T-helper 2 cell treated with Interferon-gamma antibody and Interleukin-4, amounts not matched to agents 100 ng/mL and 5 ng/mL, for 36 hours (primary cell): ENCODE measurements around the gene RPS4Y1. TPM values are rescaled to one million over a fixed set of nuclear protein-coding genes. Genes with fewer than 3 reads are reported as not detected.

Experiments
- intact Hi-C: fragments of 100-400 bp; cut with micrococcal nuclease; formaldehyde crosslinking; loops from one replicate; pipeline ENCODE4 v1.15.1; 2023
- total RNA-seq: library from RNA; stranded (reverse); gene quantifications from 2 replicates; pipeline ENCODE4 v1.2.3, GENCODE V29; 2022

The RPS4Y1 gene
- total RNA-seq, 1 donor from 2014 or later, result 329 TPM

DNA sequence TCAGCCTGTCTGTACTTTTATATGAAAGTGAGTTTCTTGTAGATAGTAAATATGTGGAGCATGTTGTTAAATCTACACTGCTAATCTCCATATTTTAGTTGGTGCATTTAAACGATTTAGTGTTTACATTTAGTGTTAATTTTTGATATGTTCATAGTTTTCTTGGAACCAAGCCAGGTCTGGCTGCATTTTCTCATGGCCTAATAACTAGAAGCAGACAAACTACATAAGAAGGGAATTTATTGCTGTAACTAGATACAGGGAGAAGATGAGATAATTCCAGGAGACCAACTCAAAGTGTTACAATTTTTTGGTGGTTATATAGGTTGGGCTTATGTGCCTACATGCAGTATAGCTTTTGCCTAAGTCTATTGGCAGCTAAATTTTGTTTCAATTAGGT lies 32.8 kb downstream of the RPS4Y1 start:
- intact Hi-C loops, result no loop called here

GRCh38 chrY:2883561-2883960 lies 42.2 kb downstream of the RPS4Y1 start:
- intact Hi-C loops, result no loop called here

DNA sequence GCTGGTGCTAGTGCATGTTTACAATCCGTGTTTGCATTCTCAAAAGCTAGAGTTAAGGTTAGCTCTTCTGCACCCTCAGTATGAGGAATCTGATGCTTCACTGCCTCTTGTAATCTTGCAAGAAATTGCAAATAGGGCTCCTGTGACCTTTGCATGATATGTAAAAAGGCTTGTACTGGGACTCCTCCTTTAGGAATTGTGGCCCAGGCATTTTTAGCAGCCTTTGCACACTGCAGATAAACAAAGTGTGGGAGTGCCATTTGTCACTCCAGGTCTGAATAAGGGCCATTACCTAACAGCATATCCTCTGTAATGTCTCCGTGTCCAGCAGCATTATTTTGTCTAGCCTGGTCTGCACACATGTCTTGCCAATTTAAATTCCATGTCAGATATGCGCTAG lies 44.5 kb downstream of the RPS4Y1 start:
- intact Hi-C loops, result no loop called here

- intact Hi-C loops, result loop anchor here (1.0 kb wide), 1 partner anchor 48 kb away; the partner anchor contains the start of gene ZFY
Measured at GRCh38 chrY:2887386-2887785, 46.0 kb downstream of the RPS4Y1 start.

DNA sequence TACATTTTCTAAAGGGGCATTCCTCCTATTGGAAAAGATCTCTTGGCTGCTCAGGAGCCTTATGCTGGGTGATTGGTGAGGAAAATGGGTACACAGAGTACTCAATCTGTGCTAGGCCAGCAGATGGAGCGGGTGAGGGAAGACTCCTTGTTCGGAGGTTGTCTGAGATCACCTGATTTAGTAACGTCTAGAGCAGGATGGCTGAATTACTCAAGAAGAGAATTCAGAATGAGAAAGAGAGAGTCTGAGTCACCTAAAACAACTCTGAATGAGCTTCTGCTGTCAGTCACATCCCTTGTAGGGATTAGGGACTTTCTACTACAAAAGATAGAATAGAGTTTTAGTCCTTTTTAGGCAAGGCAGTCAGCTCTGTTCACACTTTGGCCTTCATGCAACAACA lies 46.6 kb downstream of the RPS4Y1 start:
- intact Hi-C loops, result loop anchor here (1.0 kb wide), 1 partner anchor 47 kb away; the partner anchor contains the start of gene ZFY

- intact Hi-C loops, result no loop called here
Measured at GRCh38 chrY:2893471-2893870, 52.1 kb downstream of the RPS4Y1 start.

DNA sequence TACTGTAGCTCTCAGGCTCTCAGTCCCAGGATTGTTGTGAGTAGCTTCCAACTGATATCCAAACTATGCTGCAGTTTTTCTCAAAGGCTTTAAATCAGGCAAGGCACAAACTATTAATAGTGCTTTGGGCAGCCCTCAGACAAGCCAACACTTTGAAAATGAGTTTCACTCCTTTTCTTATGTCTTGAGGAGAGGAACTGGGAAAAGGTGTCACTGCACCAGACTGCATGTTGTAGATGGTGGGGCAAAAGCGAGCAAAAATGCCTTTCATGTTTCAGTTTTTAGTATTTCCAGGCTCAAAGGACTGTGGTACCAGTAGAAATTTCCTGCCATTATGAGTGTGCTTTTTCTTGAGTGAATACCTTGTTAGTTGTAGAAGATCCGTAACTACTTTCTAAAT lies 54.6 kb downstream of the RPS4Y1 start:
- intact Hi-C loops, result no loop called here

DNA sequence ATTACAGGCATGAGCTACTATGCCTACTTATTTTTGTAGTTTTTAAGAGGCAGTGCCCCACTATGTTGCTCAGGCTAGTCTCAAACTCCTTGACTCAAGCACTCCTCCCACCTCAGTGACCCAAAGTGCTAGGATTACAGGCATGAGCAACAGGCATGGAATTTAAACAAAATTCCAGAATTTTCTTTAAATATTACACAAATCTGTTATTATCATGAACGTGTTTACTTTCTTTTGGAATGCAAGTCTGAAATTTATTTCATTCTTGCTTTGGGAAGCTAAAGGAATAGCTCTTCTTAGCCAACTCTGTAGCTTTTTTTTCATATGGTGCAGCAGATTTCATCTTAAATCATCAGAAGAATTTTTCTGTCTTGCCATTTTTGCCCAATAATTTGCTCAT lies 66.0 kb downstream of the RPS4Y1 start:
- intact Hi-C loops, result no loop called here

DNA sequence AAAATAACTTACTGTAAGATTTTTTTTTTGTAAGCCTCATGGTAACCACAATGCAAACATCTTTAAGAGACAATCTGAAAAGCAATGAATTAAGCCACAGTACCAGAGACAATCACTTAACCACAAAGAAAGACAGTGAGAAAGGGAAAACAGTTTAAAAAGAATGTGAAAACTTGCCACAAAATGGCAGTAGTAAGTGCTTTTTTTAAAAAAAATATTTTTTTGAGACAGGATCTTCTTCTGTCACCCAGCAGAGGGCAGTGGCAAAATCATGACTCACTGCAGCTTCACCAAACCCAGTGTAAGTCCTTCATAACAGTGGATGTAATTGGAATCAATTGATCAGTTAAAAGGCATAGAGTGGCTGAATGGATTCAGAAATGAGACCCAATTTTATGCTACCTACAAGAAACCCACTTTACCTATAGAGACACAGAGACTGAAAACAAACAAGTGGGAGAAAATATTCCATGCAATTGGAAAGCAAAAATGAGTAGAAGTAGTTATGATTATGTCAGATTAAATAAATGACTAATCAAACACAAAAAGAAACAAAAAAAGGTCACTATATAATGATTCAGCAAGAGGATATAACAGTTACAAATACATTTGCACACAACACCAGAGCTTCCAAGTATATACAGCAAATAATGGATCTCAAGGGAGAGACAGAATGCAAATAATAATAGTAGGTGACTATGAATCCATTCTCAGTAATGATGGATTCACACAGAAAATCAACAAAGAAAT lies 71.8 kb downstream of the RPS4Y1 start:
- intact Hi-C loops, result loop anchor here (2.0 kb wide), 1 partner anchor 22 kb away; the partner anchor contains the start of gene ZFY

Other genes starting within 250 kb of the RPS4Y1 start
- not detected in 2 replicates for gene SRY, start 53.9 kb upstream of the RPS4Y1 start, total RNA-seq
- gene ZFY, start 93.8 kb downstream of the RPS4Y1 start, total RNA-seq, result 20.2 and 23.8 TPM in 2 replicates